Left ventricle myocardium inferior (tissue), 1 donor: ENCODE data around the gene FARP1. TPM values are rescaled to one million over a fixed set of nuclear protein-coding genes. Genes with fewer than 3 reads are reported as not detected.

ENCODE experiments used
- DNase-seq: peaks from one replicate; pipeline ENCODE4 v3.0.0-alpha.2; 2020
- H3K27ac ChIP-seq: fragments of 200-600 bp; replicated peaks from 2 replicates; pipeline ENCODE4 v1.8.0; 2021
- H3K27me3 ChIP-seq: fragments of 200-600 bp; 2 replicates; pipeline ENCODE4 v1.8.0; 2021; ENCODE audit warnings: low read depth
- H3K36me3 ChIP-seq: fragments of 200-600 bp; 2 replicates; pipeline ENCODE4 v1.8.0; 2021
- H3K4me1 ChIP-seq: fragments of 200-600 bp; 2 replicates; pipeline ENCODE4 v1.8.0; 2021
- H3K4me3 ChIP-seq: fragments of 200-600 bp; 2 replicates; pipeline ENCODE4 v1.8.0; 2021; ENCODE audit warnings: mild to moderate bottlenecking, moderate library complexity
- H3K9me3 ChIP-seq: fragments of 200-600 bp; replicated peaks from 2 replicates; pipeline ENCODE4 v1.8.0; 2021
- intact Hi-C: fragments of 100-400 bp; cut with micrococcal nuclease; formaldehyde crosslinking; loops from one replicate; pipeline ENCODE4 v1.11.0; 2022
- total RNA-seq: library from RNA; stranded (reverse); fragmentation: NEBNext Ultra II Directional; extraction: Animal tissue kit (Norgen Biotek cat#: 25700); gene quantifications from one replicate; pipeline ENCODE4 v1.2.1, GENCODE V29; 2021
- TF ChIP-seq, protein P1 (sequence below): fragments of 200-600 bp; IDR thresholded peaks from 2 replicates; pipeline ENCODE4 v1.8.0; 2021; ENCODE audit warnings: antibody characterized with exemption, mild to moderate bottlenecking, borderline replicate concordance
- donor health status: DM: no; HTN: yes; CAD: no; lungs with severe emphysema.

The FARP1 gene
- total RNA-seq, 1 donor from 2014 or later, result 17.6 TPM

DNA sequence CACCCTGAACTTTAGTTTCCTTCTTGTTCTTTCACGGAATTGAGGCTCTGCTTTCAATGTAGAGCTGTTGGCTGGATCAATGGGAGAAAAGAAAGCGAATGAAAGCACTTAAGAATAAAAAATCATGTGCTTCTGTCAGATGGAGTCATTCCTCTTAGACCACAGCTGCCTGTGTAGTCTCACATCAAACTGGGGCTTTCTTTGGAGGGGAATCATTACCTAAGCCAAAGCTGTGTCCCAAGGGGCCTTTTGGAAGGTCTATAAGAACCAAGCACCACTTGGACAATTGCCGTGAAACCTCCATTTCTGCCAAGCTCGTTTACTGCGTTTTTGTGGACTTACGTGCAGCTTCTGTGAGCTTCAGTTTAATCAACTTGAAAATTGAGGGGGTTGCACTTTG lies 78.3 kb downstream of the FARP1 start:
- H3K4me1 ChIP-seq, result peaks cover 27% of the 10 kb centered on the region
- no peak overlapping the region for H3K27ac ChIP-seq

DNA sequence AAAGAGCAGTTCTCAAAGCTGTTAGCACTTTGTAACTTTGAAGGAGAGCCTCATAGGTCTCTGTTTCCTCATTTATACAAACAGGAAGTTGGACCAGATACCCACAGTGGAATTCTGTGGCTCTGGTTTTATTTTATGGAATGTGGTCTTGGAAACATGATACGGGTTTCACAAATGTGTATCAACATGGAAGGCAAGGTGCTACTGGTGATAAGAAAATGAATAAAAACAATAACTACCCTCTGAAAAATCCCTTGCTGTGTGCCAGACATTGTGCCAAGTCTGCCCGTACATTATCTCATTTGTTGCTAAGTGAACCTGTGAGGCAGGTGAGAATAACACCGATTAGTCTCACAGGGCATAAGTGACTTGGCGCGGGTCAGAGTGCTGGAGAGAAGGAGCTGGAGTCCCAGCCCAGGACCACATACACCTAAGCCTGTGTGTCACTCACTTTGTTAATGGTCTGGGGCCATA lies 79.2 kb downstream of the FARP1 start:
- no peaks in the 10 kb centered on the region for H3K36me3 ChIP-seq
- no peak for DNase-seq
- H3K27me3 ChIP-seq, result no peaks in the 10 kb centered on the region
- H3K4me3 ChIP-seq, result no peak overlapping the region
- H3K9me3 ChIP-seq, result no peaks in the 10 kb centered on the region
- intact Hi-C loops, result no loop called here
- H3K4me1 ChIP-seq, result peaks cover 18% of the 10 kb centered on the region
- TF ChIP-seq, protein P1, sequence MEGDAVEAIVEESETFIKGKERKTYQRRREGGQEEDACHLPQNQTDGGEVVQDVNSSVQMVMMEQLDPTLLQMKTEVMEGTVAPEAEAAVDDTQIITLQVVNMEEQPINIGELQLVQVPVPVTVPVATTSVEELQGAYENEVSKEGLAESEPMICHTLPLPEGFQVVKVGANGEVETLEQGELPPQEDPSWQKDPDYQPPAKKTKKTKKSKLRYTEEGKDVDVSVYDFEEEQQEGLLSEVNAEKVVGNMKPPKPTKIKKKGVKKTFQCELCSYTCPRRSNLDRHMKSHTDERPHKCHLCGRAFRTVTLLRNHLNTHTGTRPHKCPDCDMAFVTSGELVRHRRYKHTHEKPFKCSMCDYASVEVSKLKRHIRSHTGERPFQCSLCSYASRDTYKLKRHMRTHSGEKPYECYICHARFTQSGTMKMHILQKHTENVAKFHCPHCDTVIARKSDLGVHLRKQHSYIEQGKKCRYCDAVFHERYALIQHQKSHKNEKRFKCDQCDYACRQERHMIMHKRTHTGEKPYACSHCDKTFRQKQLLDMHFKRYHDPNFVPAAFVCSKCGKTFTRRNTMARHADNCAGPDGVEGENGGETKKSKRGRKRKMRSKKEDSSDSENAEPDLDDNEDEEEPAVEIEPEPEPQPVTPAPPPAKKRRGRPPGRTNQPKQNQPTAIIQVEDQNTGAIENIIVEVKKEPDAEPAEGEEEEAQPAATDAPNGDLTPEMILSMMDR, result no peak
- no peak overlapping the region for H3K27ac ChIP-seq

More for the DNA sequence above, 78.3 kb downstream of the FARP1 start:
- Histone ChIP-seq H3K36me3 (no peaks in the 10 kb centered on the region), H3K27me3 (no peaks in the 10 kb centered on the region), H3K9me3 (no peaks in the 10 kb centered on the region), H3K4me3 (no peak overlapping the region)
- no peak for DNase-seq
- TF ChIP-seq, protein P1, result no peak
- intact Hi-C loops, result no loop called here

DNA sequence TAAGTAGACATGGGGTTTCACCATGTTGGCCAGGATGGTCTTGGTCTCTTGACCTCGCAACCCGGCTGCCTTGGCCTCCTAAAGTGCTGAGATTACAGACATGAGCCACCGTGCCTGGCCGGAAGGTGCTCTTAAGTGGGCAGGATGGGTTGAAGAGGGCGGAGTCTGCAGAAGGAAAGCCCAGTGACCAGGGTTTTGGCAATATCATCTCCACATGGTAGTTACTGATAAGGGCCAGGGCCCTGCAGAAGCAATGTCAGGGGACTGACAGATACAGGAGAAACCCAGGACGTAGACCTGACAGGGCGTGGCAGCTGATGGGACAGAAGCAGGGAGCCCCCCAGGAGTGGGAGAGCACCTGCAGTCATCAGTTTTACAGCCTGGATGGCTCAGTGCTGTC lies 79.9 kb downstream of the FARP1 start:
- H3K27me3 ChIP-seq, result no peaks in the 10 kb centered on the region
- intact Hi-C loops, result no loop called here
- H3K4me1 ChIP-seq, result peaks cover 17% of the 10 kb centered on the region
- no peak overlapping the region for H3K27ac ChIP-seq
- no peak overlapping the region for H3K4me3 ChIP-seq
- TF ChIP-seq, protein P1, result no peak
- no peaks in the 10 kb centered on the region for H3K36me3 ChIP-seq
- peaks cover 1% of the 10 kb centered on the region for H3K9me3 ChIP-seq
- DNase-seq, result no peak

DNA sequence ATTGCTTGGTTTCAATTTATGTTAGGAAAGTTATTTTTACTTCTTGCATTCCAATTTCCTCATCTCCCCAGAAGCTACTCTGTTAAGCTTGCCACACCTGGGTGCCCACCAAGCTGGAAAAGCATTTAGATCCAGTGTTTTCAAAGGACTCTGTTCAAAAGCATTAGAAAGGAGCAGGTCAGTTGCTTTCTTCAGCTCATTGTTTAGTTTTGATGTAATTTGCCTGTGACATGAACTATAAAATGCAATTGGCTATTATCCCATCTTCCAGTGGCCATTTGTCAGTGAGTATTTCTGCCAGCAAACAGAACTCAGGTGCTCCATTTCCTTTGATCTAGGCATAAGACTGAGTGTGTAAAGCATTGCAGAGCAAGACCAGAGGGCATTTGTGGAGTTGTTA lies 80.8 kb downstream of the FARP1 start:
- Histone ChIP-seq H3K27me3 (no peaks in the 10 kb centered on the region), H3K4me3 (no peak overlapping the region), H3K27ac (no peak overlapping the region), H3K9me3 (peaks cover 5% of the 10 kb centered on the region), H3K36me3 (no peaks in the 10 kb centered on the region), H3K4me1 (peaks cover 17% of the 10 kb centered on the region)
- intact Hi-C loops, result no loop called here
- TF ChIP-seq, protein P1, result no peak
- no peak for DNase-seq

DNA sequence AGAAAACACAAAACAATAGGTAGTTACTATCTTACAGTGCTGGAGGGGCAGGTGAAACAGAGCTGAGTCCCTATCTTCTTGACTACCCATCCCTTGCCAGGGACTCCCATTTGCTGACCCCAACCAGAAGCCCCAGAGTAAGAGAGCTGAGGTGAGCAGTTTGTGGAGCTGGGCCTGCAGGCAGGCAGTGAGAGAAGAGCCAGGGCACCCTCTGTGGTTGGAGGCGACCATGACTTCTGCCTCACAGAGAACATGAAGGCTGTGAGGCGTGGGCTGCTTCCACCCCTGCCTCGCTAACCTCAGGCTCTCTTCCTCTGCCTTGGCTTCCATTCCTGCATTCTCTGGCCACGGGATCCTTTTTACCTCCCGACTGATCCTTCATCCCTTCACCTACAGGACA lies 81.7 kb downstream of the FARP1 start:
- H3K4me1 ChIP-seq, result peaks cover 17% of the 10 kb centered on the region
- H3K27me3 ChIP-seq, result no peaks in the 10 kb centered on the region
- no peaks in the 10 kb centered on the region for H3K36me3 ChIP-seq
- no peak overlapping the region for H3K4me3 ChIP-seq
- TF ChIP-seq, protein P1, result no peak
- no peak for DNase-seq
- H3K9me3 ChIP-seq, result peaks cover 5% of the 10 kb centered on the region
- intact Hi-C loops, result no loop called here
- no peak overlapping the region for H3K27ac ChIP-seq
